Measurements from ENCODE around the gene GPR65.

Gene GPR65

GRCh38 chr14:87967496-87967895, 37.4 kb upstream of the GPR65 start:
- Histone ChIP-seq H3K27ac (ENCODE audit: extremely low read depth, low read depth, low read length) (no peak overlapping the region), H3K4me1 (ENCODE audit: control insufficient read depth, insufficient read depth, low read length) (no peaks in the 10 kb centered on the region), H3K4me3 (ENCODE audit: low read depth, low read length) (no peak overlapping the region), H3K9me3 (ENCODE audit: control insufficient read depth, insufficient read depth, low read depth, low read length) (no peaks in the 10 kb centered on the region), H3K36me3 (ENCODE audit: control insufficient read depth in 2 of 2, insufficient read depth in 1 of 2, low read length in 2 of 2) (no peaks in the 10 kb centered on the region)
- no peak for TF ChIP-seq ZXDB (tag by site-specific recombination; IDR thresholded peaks at IDR 0.05)
- no peak for TF ChIP-seq HIC1 (tag by site-specific recombination; IDR thresholded peaks at IDR 0.05)
- no peak for TF ChIP-seq ZNF311 (tag by site-specific recombination; IDR thresholded peaks at IDR 0.05; ENCODE audit: borderline replicate concordance)
- TF ChIP-seq ZNF280D (tag by site-specific recombination; IDR thresholded peaks at IDR 0.05): no peak
- no peak for TF ChIP-seq ZNF639 (tag by site-specific recombination; IDR thresholded peaks at IDR 0.05)
- TF ChIP-seq ZNF341 (tag by site-specific recombination; IDR thresholded peaks at IDR 0.05; ENCODE audit: low read depth): no peak
- no peak for TF ChIP-seq ZNF362 (tag by site-specific recombination; IDR thresholded peaks at IDR 0.05)
- TF ChIP-seq ZNF155 (tag by site-specific recombination; IDR thresholded peaks at IDR 0.05): no peak
- no peak for TF ChIP-seq ZBTB1 (tag by site-specific recombination; IDR thresholded peaks at IDR 0.05)
- no peak for TF ChIP-seq ZNF221 (tag by site-specific recombination; IDR thresholded peaks at IDR 0.05; ENCODE audit: borderline replicate concordance)
- no peak for TF ChIP-seq ZNF514 (tag by site-specific recombination; IDR thresholded peaks at IDR 0.05)
- ChIA-PET POLR2A (no interaction called here), CTCF (interaction anchor here (0.6 to 2.0 kb wide), 3 partner anchors 22 to 245 kb away, joined by 3 to 9 read pairs (median 3); no protein-coding TSS in a partner anchor)

- Histone ChIP-seq H3K4me3 (ENCODE audit: low read depth, low read length) (no peak overlapping the region), H3K27ac (ENCODE audit: extremely low read depth, low read depth, low read length) (no peak overlapping the region), H3K4me1 (ENCODE audit: control insufficient read depth, insufficient read depth, low read length) (no peaks in the 10 kb centered on the region), H3K36me3 (ENCODE audit: control insufficient read depth in 2 of 2, insufficient read depth in 1 of 2, low read length in 2 of 2) (no peaks in the 10 kb centered on the region), H3K9me3 (ENCODE audit: control insufficient read depth, insufficient read depth, low read depth, low read length) (no peaks in the 10 kb centered on the region)
- ChIA-PET CTCF (no interaction called here), POLR2A (no interaction called here)
- TF ChIP-seq GFI1B (tag by site-specific recombination; IDR thresholded peaks at IDR 0.05) (no peak), GLIS1 (tag by site-specific recombination; IDR thresholded peaks at IDR 0.05) (no peak), ZBTB6 (tag by site-specific recombination; IDR thresholded peaks at IDR 0.05) (no peak), BCL11A (tag by site-specific recombination; IDR thresholded peaks at IDR 0.05; ENCODE audit: low read depth) (no peak), ZNF202 (tag by site-specific recombination; IDR thresholded peaks at IDR 0.05; ENCODE audit: borderline replicate concordance) (no peak)
Measured at GRCh38 chr14:87971010-87971409, 33.9 kb upstream of the GPR65 start.
